B cell (primary cell): ENCODE results near the gene SPRR2E. TPM values are rescaled to one million over a fixed set of nuclear protein-coding genes. Genes with fewer than 3 reads are reported as not detected.
"Not testable (repeated sequence)": the region's sequence is repeated elsewhere in the genome, so short reads cannot be mapped to it uniquely, and the experiment has no call there.

ENCODE experiments used
- ATAC-seq: fragments of 200-7000 bp; cut with Tn5 transposase; one replicate; pipeline ENCODE4 v1.10.0; 2021; ENCODE audit warnings: low read depth, mild to moderate bottlenecking, moderate number of reproducible peaks, moderate library complexity
- CTCF ChIA-PET: fragments of 350-600 bp; sonication (Branson Sonifier 250); formaldehyde crosslinking; loops from one replicate; lab custom pipeline; 2021; ENCODE audit warnings: antibody characterized with exemption, inconsistent platforms; lab: Charles Lee
- POLR2A ChIA-PET: fragments of 350-600 bp; sonication (Branson Sonifier 250); formaldehyde crosslinking; loops from one replicate; lab custom pipeline; 2021; ENCODE audit warnings: antibody characterized with exemption; lab: Charles Lee
- DNase-seq: peaks from one replicate; pipeline ENCODE4 v3.0.0; 2013
- H2AFZ ChIP-seq: 2 replicates; pipeline ENCODE4 v1.6.1; 2012; ENCODE audit warnings: mild to moderate bottlenecking, low read depth, low read length; ENCODE audit not compliant: insufficient read depth, poor library complexity, severe bottlenecking
- H3K27ac ChIP-seq, 2 donors: 1 replicate in 1 of 2; 2 replicates in 1 of 2; pipeline ENCODE4 v1.5.1; 2012 to 2013; ENCODE audit warnings: low read length in 2 of 2, mild to moderate bottlenecking in 2 of 2, moderate library complexity in 1 of 2
- H3K27me3 ChIP-seq, 4 experiments: fragments of 200-600 bp in 1 of 4; sonication (generic) in 1 of 4; replicated peaks in 1 of 4; 1 replicate in 2 of 4; 2 replicates in 2 of 4; pipeline versions ENCODE4 v1.6.1 to v1.7.0; 2013 to 2016; ENCODE audit warnings: low read length in 3 of 4, mild to moderate bottlenecking in 2 of 4, mixed read lengths in 1 of 4, moderate library complexity in 1 of 4; ENCODE audit not compliant: insufficient read depth in 4 of 4, control insufficient read depth in 3 of 4; ENCODE audit errors: control extremely low read depth in 1 of 4
- H3K36me3 ChIP-seq, 2 experiments: replicated peaks in 1 of 2; 1 replicate in 1 of 2; 2 replicates in 1 of 2; pipeline versions ENCODE4 v1.6.1 to v1.7.1; 2013; ENCODE audit warnings: low read length in 1 of 2; ENCODE audit not compliant: insufficient read depth in 2 of 2, control insufficient read depth in 1 of 2; ENCODE audit errors: control extremely low read depth in 1 of 2, extremely low read depth in 1 of 2
- H3K4me1 ChIP-seq, 2 donors: fragments of 200-600 bp in 1 of 2; sonication (generic) in 1 of 2; 1 replicate in 1 of 2; 2 replicates in 1 of 2; pipeline versions ENCODE4 v1.5.1 to v1.6.1; 2013 to 2017; ENCODE audit warnings: low read length in 2 of 2; ENCODE audit not compliant: control insufficient read depth in 2 of 2, insufficient read depth in 2 of 2
- H3K4me2 ChIP-seq: replicated peaks from 2 replicates; pipeline ENCODE3; 2012; ENCODE audit warnings: mild to moderate bottlenecking, low read depth, low read length; ENCODE audit not compliant: poor library complexity, severe bottlenecking
- H3K4me3 ChIP-seq, 5 experiments: fragments of 200-600 bp in 1 of 5; sonication (generic) in 1 of 5; 1 replicate in 3 of 5; 2 replicates in 2 of 5; pipeline versions ENCODE4 v1.5.1 to v1.7.0; 2011 to 2016; ENCODE audit warnings: low read length in 4 of 5, mild to moderate bottlenecking in 4 of 5, low read depth in 2 of 5, control low read depth in 1 of 5, moderate library complexity in 1 of 5; ENCODE audit not compliant: insufficient read depth in 1 of 5; ENCODE audit errors: control extremely low read depth in 1 of 5, extremely low read depth in 1 of 5
- H3K79me2 ChIP-seq: fragments of 200-600 bp; sonication (generic); one replicate; pipeline ENCODE4 v1.6.0; 2016; ENCODE audit warnings: low read length; ENCODE audit not compliant: control insufficient read depth, insufficient read depth
- H3K9ac ChIP-seq: fragments of 200-600 bp; sonication (generic); 2 replicates; pipeline ENCODE4 v1.6.1; 2017; ENCODE audit warnings: mild to moderate bottlenecking, low read length, moderate library complexity
- H3K9me3 ChIP-seq, 3 donors: one replicate each; pipeline versions ENCODE4 v1.6.1 to v1.7.1; 2013; ENCODE audit warnings: low read length in 2 of 3; ENCODE audit not compliant: control insufficient read depth in 2 of 3, insufficient read depth in 1 of 3; ENCODE audit errors: control extremely low read depth in 1 of 3
- H4K20me1 ChIP-seq: 2 replicates; pipeline ENCODE4 v1.6.0; 2012; ENCODE audit warnings: mild to moderate bottlenecking, low read length; ENCODE audit not compliant: insufficient read depth, control insufficient read depth, poor library complexity, severe bottlenecking
- H3K27ac Mint-ChIP-seq: one replicate; pipeline ENCODE4 v1.8.0; 2021; ENCODE audit warnings: mixed read lengths
- H3K27me3 Mint-ChIP-seq: one replicate; pipeline ENCODE4 v1.8.0; 2021; ENCODE audit warnings: mixed read lengths
- H3K4me1 Mint-ChIP-seq: one replicate; pipeline ENCODE4 v1.8.0; 2021; ENCODE audit warnings: mixed read lengths
- H3K4me3 Mint-ChIP-seq: one replicate; pipeline ENCODE4 v1.8.0; 2021; ENCODE audit warnings: mixed read lengths
- H3K9me3 Mint-ChIP-seq: one replicate; pipeline ENCODE4 v1.8.0; 2022; ENCODE audit warnings: mixed read lengths; ENCODE audit not compliant: insufficient read depth
- EZH2 ChIP-seq: IDR thresholded peaks from 2 replicates; pipeline ENCODE4 v1.6.1; 2012; ENCODE audit warnings: borderline replicate concordance, low read depth, mild to moderate bottlenecking, moderate library complexity, low read length; ENCODE audit not compliant: insufficient read depth, poor library complexity, severe bottlenecking
- WGBS: methylation state at CpG from one replicate; pipeline ENCODE4 v1.1.5; 2013; ENCODE audit warnings: missing lambda C conversion rate; ENCODE audit not compliant: insufficient coverage; 5-methylcytosine and 5-hydroxymethylcytosine counted together
- intact Hi-C: fragments of 100-400 bp; cut with micrococcal nuclease; formaldehyde crosslinking; loops from one replicate; pipeline ENCODE4 v1.10.0; 2022
- polyA plus RNA-seq: library from polyadenylated mRNA; depleted of rRNA; stranded (reverse); fragments of >200 nt; gene quantifications from 2 replicates; pipeline ENCODE4 v1.2.3, GENCODE V29; 2012
- total RNA-seq, 2 donors: library from RNA; stranded (reverse); fragments of 120-200 nt in 1 of 2; gene quantifications; 1 replicate in 1 of 2; 2 replicates in 1 of 2; pipeline versions ENCODE4 v1.2.3 to v1.2.4, GENCODE V29; 2013 to 2022
- TF ChIP-seq, protein P1 (sequence below): fragments of 200-600 bp; IDR thresholded peaks from one replicate; pipeline ENCODE4 v1.8.0; 2022; ENCODE audit warnings: antibody characterized with exemption, mild to moderate bottlenecking

SPRR2E gene
- total and polyA plus RNA-seq, 2 donors (not counting 1 experiment from before 2014, with no cell fraction given) = not detected

- no peak for TF ChIP-seq EZH2
- TF ChIP-seq, protein P1, sequence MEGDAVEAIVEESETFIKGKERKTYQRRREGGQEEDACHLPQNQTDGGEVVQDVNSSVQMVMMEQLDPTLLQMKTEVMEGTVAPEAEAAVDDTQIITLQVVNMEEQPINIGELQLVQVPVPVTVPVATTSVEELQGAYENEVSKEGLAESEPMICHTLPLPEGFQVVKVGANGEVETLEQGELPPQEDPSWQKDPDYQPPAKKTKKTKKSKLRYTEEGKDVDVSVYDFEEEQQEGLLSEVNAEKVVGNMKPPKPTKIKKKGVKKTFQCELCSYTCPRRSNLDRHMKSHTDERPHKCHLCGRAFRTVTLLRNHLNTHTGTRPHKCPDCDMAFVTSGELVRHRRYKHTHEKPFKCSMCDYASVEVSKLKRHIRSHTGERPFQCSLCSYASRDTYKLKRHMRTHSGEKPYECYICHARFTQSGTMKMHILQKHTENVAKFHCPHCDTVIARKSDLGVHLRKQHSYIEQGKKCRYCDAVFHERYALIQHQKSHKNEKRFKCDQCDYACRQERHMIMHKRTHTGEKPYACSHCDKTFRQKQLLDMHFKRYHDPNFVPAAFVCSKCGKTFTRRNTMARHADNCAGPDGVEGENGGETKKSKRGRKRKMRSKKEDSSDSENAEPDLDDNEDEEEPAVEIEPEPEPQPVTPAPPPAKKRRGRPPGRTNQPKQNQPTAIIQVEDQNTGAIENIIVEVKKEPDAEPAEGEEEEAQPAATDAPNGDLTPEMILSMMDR = no peak
- Histone ChIP-seq H3K27ac (no peak within 1 kb of the TSS), H3K9me3 (peaks cover 0 to 3% (median 0%) of the 10 kb centered on the region in 3 donors), H3K79me2 (no peaks in the 10 kb centered on the region), H3K4me2 (no peak within 1 kb of the TSS), H4K20me1 (no peaks in the 10 kb centered on the region), H2AFZ (no peak within 1 kb of the TSS), H3K27me3 (peaks cover 0 to 11% (median 3%) of the 10 kb centered on the region in 4 experiments), H3K9ac (no peak within 1 kb of the TSS), H3K4me3 (no peak within 1 kb of the TSS), H3K4me1 (no peaks in the 10 kb centered on the region), H3K36me3 (no peaks in the 10 kb centered on the region)
- ATAC-seq (no peak), DNase-seq (no peak)
- Mint-ChIP-seq H3K4me3 (no peak within 1 kb of the TSS), H3K4me1 (no peaks in the 10 kb centered on the region), H3K9me3 (no peaks in the 10 kb centered on the region), H3K27me3 (peaks cover 48% of the 10 kb centered on the region), H3K27ac (no peak within 1 kb of the TSS)
- ChIA-PET CTCF (no interaction called here), POLR2A (no interaction called here)
- intact Hi-C loops = no loop called here
- 56% methylated on average over 2 of the region's 2 CpGs for WGBS
Observed at GRCh38 chr1:153057375-153057774, 37.0 kb downstream of the SPRR2E start, which contains the start of gene SPRR2A. Gene SPRR2A, minus strand, starts transcription at chr1:153057512. Its CDS starts 777 bp downstream, at chr1:153056735.

GRCh38 chr1:153056111-153056510 lies 38.2 kb downstream of the SPRR2E start:
- H3K4me1 Mint-ChIP-seq, H3K4me1 ChIP-seq, H3K4me2 ChIP-seq, H2AFZ ChIP-seq, H4K20me1 ChIP-seq, DNase-seq, H3K9ac ChIP-seq, H3K4me3 ChIP-seq, H3K27me3 ChIP-seq, POLR2A ChIA-PET, H3K9me3 Mint-ChIP-seq, H3K36me3 ChIP-seq, H3K79me2 ChIP-seq, ATAC-seq, H3K27ac Mint-ChIP-seq, H3K4me3 Mint-ChIP-seq, intact Hi-C loops, H3K27ac ChIP-seq, CTCF ChIA-PET, H3K9me3 ChIP-seq: not testable (repeated sequence)
- 84% methylated on average over 2 of the region's 3 CpGs for WGBS
- peaks cover 54% of the 10 kb centered on the region for H3K27me3 Mint-ChIP-seq
